ENCODE results near the gene PSPH. TPM values are rescaled to one million over a fixed set of nuclear protein-coding genes. Genes with fewer than 3 reads are reported as not detected.
A peak's percentile ranks its signal among the peaks of the same experiment; 100 is the strongest.
"Not testable (repeated sequence)": the region's sequence is repeated elsewhere in the genome, so short reads cannot be mapped to it uniquely, and the experiment has no call there.

The PSPH gene
- total and polyA plus RNA-seq, 10 of the 15 experiments (the other 5 are each of a cell fraction or from before 2014, with no cell fraction given): 5.2 to 36.4 (median 23.9) TPM

DNA sequence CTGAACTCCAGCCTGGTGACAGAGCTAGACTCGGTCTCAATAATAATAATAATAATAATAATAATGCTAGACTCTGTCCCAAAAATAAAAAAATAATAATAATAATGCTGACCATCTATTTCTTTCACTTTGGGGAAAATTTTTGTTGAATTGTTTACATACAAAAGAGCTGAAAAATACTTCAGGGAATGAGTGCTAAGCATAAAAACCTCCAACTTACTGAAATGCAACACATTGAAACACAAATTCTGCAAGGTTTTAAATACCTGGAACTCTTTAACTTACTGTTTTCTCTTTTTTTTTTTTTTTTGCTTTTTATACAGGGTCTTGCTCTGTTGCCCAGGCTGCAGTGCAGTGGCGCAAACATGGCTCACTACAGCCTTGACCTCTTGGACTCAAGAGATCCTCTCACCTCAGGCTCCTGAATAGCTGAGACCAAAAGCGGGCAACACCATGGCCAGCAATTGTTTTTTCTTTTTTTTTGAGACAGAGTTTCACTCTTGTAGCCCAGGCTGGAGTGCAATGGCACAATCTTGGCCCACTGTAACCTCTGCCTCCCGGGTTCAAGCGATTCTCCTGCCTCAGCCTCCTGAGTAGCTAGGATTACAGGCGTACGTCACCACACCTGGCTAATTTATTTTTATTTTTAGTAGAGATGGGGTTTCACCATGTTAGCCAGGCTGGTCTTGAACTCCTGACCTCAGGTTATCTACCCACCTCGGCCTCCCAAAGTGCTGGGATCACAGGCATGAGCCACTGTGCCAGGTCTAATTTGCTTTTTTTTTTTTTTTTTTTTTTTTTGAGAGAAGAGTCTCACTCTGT lies 47.2 kb upstream of the PSPH start:
- H3K36me3 ChIP-seq (ENCODE audit: control insufficient read depth in 2 of 2, insufficient read depth in 2 of 2, low read length in 1 of 2): peaks cover 3 to 20% of the 10 kb centered on the region in 2 experiments
- DNase-seq (ENCODE audit: low read depth, low spot score); H3K4me1 ChIP-seq (ENCODE audit: control insufficient read depth, insufficient read depth, low read length); H2AFZ ChIP-seq (ENCODE audit: control insufficient read depth, low read depth, low read length); H3K79me2 ChIP-seq (ENCODE audit: control insufficient read depth, insufficient read depth, low read length); FAIRE-seq; H3K9ac ChIP-seq (ENCODE audit: control insufficient read depth, insufficient read depth, low read length); H3K4me3 ChIP-seq; CTCF ChIA-PET; in situ Hi-C loops (cut with MboI); H3K9me3 ChIP-seq (replicated peaks; ENCODE audit: control insufficient read depth, insufficient read depth, low read length); BruUV-seq (replicated peaks); H3K27me3 ChIP-seq (replicated peaks in 1 of 2; ENCODE audit: control insufficient read depth in 2 of 2, insufficient read depth in 2 of 2, low read length in 1 of 2); POLR2A ChIA-PET; H3K4me2 ChIP-seq (ENCODE audit: control insufficient read depth, insufficient read depth); H3K27ac ChIP-seq (ENCODE audit: control insufficient read depth, insufficient read depth); H4K20me1 ChIP-seq (ENCODE audit: control insufficient read depth, insufficient read depth); RAD21 ChIA-PET (ENCODE audit: unreplicated experiment); intact Hi-C loops (cut with micrococcal nuclease; ENCODE audit: unreplicated experiment); ATAC-seq: not testable (repeated sequence)
- SMC1A ChIA-PET (ENCODE audit: uncharacterized antibody, unreplicated experiment): interaction anchor here (0.8 kb wide), 1 partner anchor 25 kb away, joined by 4 read pairs; no protein-coding TSS in a partner anchor
- 0 out of 2 replicates have a peak, but pooled peaks have one; percentile 24 for TF ChIP-seq POLR2AphosphoS5 (IDR thresholded peaks at IDR 0.05; ENCODE audit: low read length)
- WGBS (ENCODE audit: insufficient coverage, insufficient replicate concordance, low lambda C conversion rate, missing lambda C conversion rate): 99% methylated on average over 8 of the region's 8 CpGs

DNA sequence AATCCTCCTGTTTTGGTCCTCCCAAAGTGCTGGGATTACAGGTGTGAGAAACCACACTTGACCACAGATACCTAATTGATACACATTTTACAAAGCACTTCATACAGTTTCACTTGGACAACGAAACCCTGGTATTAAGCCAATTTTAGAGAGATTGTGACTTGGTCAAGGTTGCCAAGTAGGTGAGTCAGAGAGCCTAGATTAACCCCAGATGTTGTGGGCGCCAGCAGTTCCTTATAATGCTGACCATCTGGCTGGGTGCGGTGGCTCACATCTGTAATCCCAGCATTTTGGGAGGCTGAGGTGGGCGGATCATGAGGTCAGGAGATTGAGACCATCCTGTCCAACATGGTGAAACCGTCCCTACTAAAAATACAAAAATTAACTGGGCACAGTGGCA lies 46.5 kb upstream of the PSPH start:
- no peak overlapping the region for H3K27ac ChIP-seq (ENCODE audit: control insufficient read depth, insufficient read depth)
- in situ Hi-C loops (cut with MboI): no loop called here
- H3K27me3 ChIP-seq (replicated peaks in 1 of 2; ENCODE audit: control insufficient read depth in 2 of 2, insufficient read depth in 2 of 2, low read length in 1 of 2): no peaks in the 10 kb centered on the region
- H3K9me3 ChIP-seq (replicated peaks; ENCODE audit: control insufficient read depth, insufficient read depth, low read length): no peaks in the 10 kb centered on the region
- H3K4me2 ChIP-seq (ENCODE audit: control insufficient read depth, insufficient read depth): no peak overlapping the region
- no peaks in the 10 kb centered on the region for H3K4me1 ChIP-seq (ENCODE audit: control insufficient read depth, insufficient read depth, low read length)
- 73% methylated on average over 5 of the region's 5 CpGs for WGBS (ENCODE audit: insufficient coverage, insufficient replicate concordance, low lambda C conversion rate, missing lambda C conversion rate)
- H4K20me1 ChIP-seq (ENCODE audit: control insufficient read depth, insufficient read depth): no peaks in the 10 kb centered on the region
- intact Hi-C loops (cut with micrococcal nuclease; ENCODE audit: unreplicated experiment): no loop called here
- ChIA-PET CTCF (no interaction called here), POLR2A (no interaction called here), RAD21 (ENCODE audit: unreplicated experiment) (no interaction called here), SMC1A (ENCODE audit: uncharacterized antibody, unreplicated experiment) (interaction anchor here (0.8 kb wide), 1 partner anchor 25 kb away, joined by 4 read pairs; no protein-coding TSS in a partner anchor)
- no peaks in the 10 kb centered on the region; the same call in 1 of the 2 replicates for H3K79me2 ChIP-seq (ENCODE audit: control insufficient read depth, insufficient read depth, low read length)
- peak; percentile 38 for ATAC-seq
- H3K36me3 ChIP-seq (ENCODE audit: control insufficient read depth in 2 of 2, insufficient read depth in 2 of 2, low read length in 1 of 2): peaks cover 3 to 16% of the 10 kb centered on the region in 2 experiments; a peak in 3 of 4 replicates
- FAIRE-seq: no peak
- no peak for DNase-seq (ENCODE audit: low read depth, low spot score)
- H2AFZ ChIP-seq (ENCODE audit: control insufficient read depth, low read depth, low read length): no peak overlapping the region
- H3K4me3 ChIP-seq: no peak overlapping the region
- no peak overlapping the region for H3K9ac ChIP-seq (ENCODE audit: control insufficient read depth, insufficient read depth, low read length)
- no TSS peak for BruUV-seq (replicated peaks)
- TF ChIP-seq SMARCA5 (IDR thresholded peaks at IDR 0.05) (no peak), SMAD5 (IDR thresholded peaks at IDR 0.05; ENCODE audit: low read depth) (0 out of 2 replicates have a peak, but pooled peaks have one; percentile 41), RUNX3 (IDR thresholded peaks at IDR 0.05; ENCODE audit: low read length) (peak; percentile 33; the same call in 1 of the 2 replicates), PAX8 (IDR thresholded peaks at IDR 0.05) (no peak), POLR2A (IDR thresholded peaks at IDR 0.05; ENCODE audit: low read depth, low read length) (0 out of 2 replicates have a peak, but pooled peaks have one; percentile 31), ZNF207 (IDR thresholded peaks at IDR 0.05; ENCODE audit: borderline replicate concordance) (no peak)
- TF ChIP-seq, protein P1, sequence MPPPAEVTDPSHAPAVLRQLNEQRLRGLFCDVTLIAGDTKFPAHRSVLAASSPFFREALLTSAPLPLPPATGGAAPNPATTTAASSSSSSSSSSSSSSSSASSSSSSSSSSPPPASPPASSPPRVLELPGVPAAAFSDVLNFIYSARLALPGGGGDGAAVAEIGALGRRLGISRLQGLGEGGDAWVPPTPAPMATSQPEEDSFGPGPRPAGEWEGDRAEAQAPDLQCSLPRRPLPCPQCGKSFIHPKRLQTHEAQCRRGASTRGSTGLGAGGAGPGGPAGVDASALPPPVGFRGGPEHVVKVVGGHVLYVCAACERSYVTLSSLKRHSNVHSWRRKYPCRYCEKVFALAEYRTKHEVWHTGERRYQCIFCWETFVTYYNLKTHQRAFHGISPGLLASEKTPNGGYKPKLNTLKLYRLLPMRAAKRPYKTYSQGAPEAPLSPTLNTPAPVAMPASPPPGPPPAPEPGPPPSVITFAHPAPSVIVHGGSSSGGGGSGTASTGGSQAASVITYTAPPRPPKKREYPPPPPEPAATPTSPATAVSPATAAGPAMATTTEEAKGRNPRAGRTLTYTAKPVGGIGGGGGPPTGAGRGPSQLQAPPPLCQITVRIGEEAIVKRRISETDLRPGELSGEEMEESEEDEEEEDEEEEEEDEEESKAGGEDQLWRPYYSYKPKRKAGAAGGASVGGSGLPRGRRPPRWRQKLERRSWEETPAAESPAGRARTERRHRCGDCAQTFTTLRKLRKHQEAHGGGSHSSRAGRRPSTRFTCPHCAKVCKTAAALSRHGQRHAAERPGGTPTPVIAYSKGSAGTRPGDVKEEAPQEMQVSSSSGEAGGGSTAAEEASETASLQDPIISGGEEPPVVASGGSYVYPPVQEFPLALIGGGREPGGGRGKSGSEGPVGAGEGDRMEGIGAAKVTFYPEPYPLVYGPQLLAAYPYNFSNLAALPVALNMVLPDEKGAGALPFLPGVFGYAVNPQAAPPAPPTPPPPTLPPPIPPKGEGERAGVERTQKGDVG (CRISPR knock-in tag; IDR thresholded peaks at IDR 0.05): no peak
- TF ChIP-seq, protein P2, sequence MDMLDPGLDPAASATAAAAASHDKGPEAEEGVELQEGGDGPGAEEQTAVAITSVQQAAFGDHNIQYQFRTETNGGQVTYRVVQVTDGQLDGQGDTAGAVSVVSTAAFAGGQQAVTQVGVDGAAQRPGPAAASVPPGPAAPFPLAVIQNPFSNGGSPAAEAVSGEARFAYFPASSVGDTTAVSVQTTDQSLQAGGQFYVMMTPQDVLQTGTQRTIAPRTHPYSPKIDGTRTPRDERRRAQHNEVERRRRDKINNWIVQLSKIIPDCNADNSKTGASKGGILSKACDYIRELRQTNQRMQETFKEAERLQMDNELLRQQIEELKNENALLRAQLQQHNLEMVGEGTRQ (IDR thresholded peaks at IDR 0.05; ENCODE audit: borderline replicate concordance, low read depth, low read length): no peak
- TF ChIP-seq, protein P3, sequence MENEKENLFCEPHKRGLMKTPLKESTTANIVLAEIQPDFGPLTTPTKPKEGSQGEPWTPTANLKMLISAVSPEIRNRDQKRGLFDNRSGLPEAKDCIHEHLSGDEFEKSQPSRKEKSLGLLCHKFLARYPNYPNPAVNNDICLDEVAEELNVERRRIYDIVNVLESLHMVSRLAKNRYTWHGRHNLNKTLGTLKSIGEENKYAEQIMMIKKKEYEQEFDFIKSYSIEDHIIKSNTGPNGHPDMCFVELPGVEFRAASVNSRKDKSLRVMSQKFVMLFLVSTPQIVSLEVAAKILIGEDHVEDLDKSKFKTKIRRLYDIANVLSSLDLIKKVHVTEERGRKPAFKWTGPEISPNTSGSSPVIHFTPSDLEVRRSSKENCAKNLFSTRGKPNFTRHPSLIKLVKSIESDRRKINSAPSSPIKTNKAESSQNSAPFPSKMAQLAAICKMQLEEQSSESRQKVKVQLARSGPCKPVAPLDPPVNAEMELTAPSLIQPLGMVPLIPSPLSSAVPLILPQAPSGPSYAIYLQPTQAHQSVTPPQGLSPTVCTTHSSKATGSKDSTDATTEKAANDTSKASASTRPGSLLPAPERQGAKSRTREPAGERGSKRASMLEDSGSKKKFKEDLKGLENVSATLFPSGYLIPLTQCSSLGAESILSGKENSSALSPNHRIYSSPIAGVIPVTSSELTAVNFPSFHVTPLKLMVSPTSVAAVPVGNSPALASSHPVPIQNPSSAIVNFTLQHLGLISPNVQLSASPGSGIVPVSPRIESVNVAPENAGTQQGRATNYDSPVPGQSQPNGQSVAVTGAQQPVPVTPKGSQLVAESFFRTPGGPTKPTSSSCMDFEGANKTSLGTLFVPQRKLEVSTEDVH (IDR thresholded peaks at IDR 0.05; ENCODE audit: low read depth, partially characterized antibody): no peak

Data from GM12878 (cell line).